ENCODE data around the gene DHDDS.

The DHDDS gene

GRCh38 chr1:26449868-26450267 is 17.7 kb downstream of the DHDDS start:
- Mint-ChIP-seq H3K4me1 (peaks cover 4 to 9% of the 10 kb centered on the region in 2 donors), H3K9me3 (no peaks in the 10 kb centered on the region), H3K4me3 (no peak overlapping the region), H3K36me3 (peaks cover 46 to 60% of the 10 kb centered on the region in 2 donors), H3K27me3 (no peaks in the 10 kb centered on the region), H3K27ac (no peak overlapping the region)
- ATAC-seq (replicated peaks), result no peak
- DNase-seq, result no peak

- H3K27ac Mint-ChIP-seq, result no peak overlapping the region
- ATAC-seq (replicated peaks), result no peak
- no peaks in the 10 kb centered on the region for H3K9me3 Mint-ChIP-seq
- DNase-seq, result no peak
- H3K4me1 Mint-ChIP-seq, result peaks cover 4 to 9% of the 10 kb centered on the region in 2 donors
- peaks cover 46 to 60% of the 10 kb centered on the region in 2 donors for H3K36me3 Mint-ChIP-seq
- H3K4me3 Mint-ChIP-seq, result no peak overlapping the region
- H3K27me3 Mint-ChIP-seq, result no peaks in the 10 kb centered on the region
Measured at GRCh38 chr1:26450908-26451307, 18.8 kb downstream of the DHDDS start.

GRCh38 chr1:26452459-26453183 is 20.5 kb downstream of the DHDDS start:
- no peak for ATAC-seq (replicated peaks)
- no peaks in the 10 kb centered on the region for H3K9me3 Mint-ChIP-seq
- no peaks in the 10 kb centered on the region for H3K27me3 Mint-ChIP-seq
- peaks cover 1 to 2% of the 10 kb centered on the region in 2 donors for H3K4me1 Mint-ChIP-seq
- no peak for DNase-seq
- H3K27ac Mint-ChIP-seq, result no peak overlapping the region
- H3K4me3 Mint-ChIP-seq, result no peak overlapping the region
- H3K36me3 Mint-ChIP-seq, result peaks cover 37 to 50% of the 10 kb centered on the region in 2 donors

- ATAC-seq (replicated peaks) (no peak), DNase-seq (no peak)
- no peaks in the 10 kb centered on the region for H3K27me3 Mint-ChIP-seq
- H3K27ac Mint-ChIP-seq, result no peak overlapping the region
- H3K9me3 Mint-ChIP-seq, result no peaks in the 10 kb centered on the region
- no peaks in the 10 kb centered on the region for H3K4me1 Mint-ChIP-seq
- H3K4me3 Mint-ChIP-seq, result no peak overlapping the region
- peaks cover 38 to 43% of the 10 kb centered on the region in 2 donors for H3K36me3 Mint-ChIP-seq
Measured at GRCh38 chr1:26459148-26459547, 27.0 kb downstream of the DHDDS start.

- DNase-seq, result no peak
- Mint-ChIP-seq H3K36me3 (peaks cover 39 to 43% of the 10 kb centered on the region in 2 donors), H3K27ac (no peak overlapping the region), H3K27me3 (no peaks in the 10 kb centered on the region), H3K9me3 (no peaks in the 10 kb centered on the region), H3K4me3 (no peak overlapping the region), H3K4me1 (peaks cover 0 to under 1% of the 10 kb centered on the region in 2 donors)
- ATAC-seq (replicated peaks), result no peak
Measured at GRCh38 chr1:26459573-26460031, 27.5 kb downstream of the DHDDS start.

GRCh38 chr1:26468911-26469310 is 36.8 kb downstream of the DHDDS start:
- ATAC-seq (replicated peaks) (no peak), DNase-seq (no peak)
- Mint-ChIP-seq H3K4me3 (no peak overlapping the region), H3K9me3 (no peaks in the 10 kb centered on the region), H3K27ac (peak overlapping the region; percentile 76), H3K4me1 (peaks cover 24 to 43% of the 10 kb centered on the region in 2 donors), H3K36me3 (peaks cover 57 to 63% of the 10 kb centered on the region in 2 donors), H3K27me3 (no peaks in the 10 kb centered on the region)

GRCh38 chr1:26469558-26469957 is 37.4 kb downstream of the DHDDS start:
- Mint-ChIP-seq H3K27ac (peak overlapping the region; percentile 81), H3K36me3 (peaks cover 57 to 66% of the 10 kb centered on the region in 2 donors), H3K4me3 (no peak overlapping the region), H3K4me1 (peaks cover 26 to 50% of the 10 kb centered on the region in 2 donors), H3K9me3 (no peaks in the 10 kb centered on the region), H3K27me3 (no peaks in the 10 kb centered on the region)
- no peak for ATAC-seq (replicated peaks)
- DNase-seq, result no peak

GRCh38 chr1:26470878-26471497 is 38.9 kb downstream of the DHDDS start:
- no peak for DNase-seq
- Mint-ChIP-seq H3K36me3 (peaks cover 51 to 59% of the 10 kb centered on the region in 2 donors), H3K4me3 (peak overlapping the region; percentile 87 to 95), H3K27ac (peak overlapping the region; percentile 98), H3K4me1 (peaks cover 30 to 57% of the 10 kb centered on the region in 2 donors), H3K9me3 (no peaks in the 10 kb centered on the region), H3K27me3 (no peaks in the 10 kb centered on the region)
- ATAC-seq (replicated peaks), result no peak

- Mint-ChIP-seq H3K4me3 (peak overlapping the region; percentile 87 to 95), H3K36me3 (peaks cover 57 to 61% of the 10 kb centered on the region in 2 donors), H3K9me3 (no peaks in the 10 kb centered on the region), H3K27ac (peak overlapping the region; percentile 98), H3K4me1 (peaks cover 33 to 65% of the 10 kb centered on the region in 2 donors), H3K27me3 (no peaks in the 10 kb centered on the region)
- ATAC-seq (replicated peaks) (peak; percentile 43 to 48), DNase-seq (peak; percentile 16)
Measured at GRCh38 chr1:26471498-26472319, 39.6 kb downstream of the DHDDS start.

GRCh38 chr1:26472320-26472900 is 40.3 kb downstream of the DHDDS start, which contains the start of gene HMGN2:
TSS of gene HMGN2 (plus strand) at chr1:26472440. CDS start at chr1:26472613, 173 bp downstream.
- ATAC-seq (replicated peaks) (peak; percentile 76 to 77), DNase-seq (peak; percentile 81)
- H3K9me3 Mint-ChIP-seq, result no peaks in the 10 kb centered on the region
- peak within 1 kb of the TSS; percentile 88 to 95 for H3K4me3 Mint-ChIP-seq
- H3K27me3 Mint-ChIP-seq, result no peaks in the 10 kb centered on the region
- peaks cover 33 to 69% of the 10 kb centered on the region in 2 donors for H3K4me1 Mint-ChIP-seq
- H3K27ac Mint-ChIP-seq, result peak within 1 kb of the TSS; percentile 98
- H3K36me3 Mint-ChIP-seq, result peaks cover 54 to 60% of the 10 kb centered on the region in 2 donors

GRCh38 chr1:26472901-26473845 is 41.1 kb downstream of the DHDDS start:
- Mint-ChIP-seq H3K9me3 (no peaks in the 10 kb centered on the region), H3K36me3 (peaks cover 51 to 57% of the 10 kb centered on the region in 2 donors), H3K27me3 (no peaks in the 10 kb centered on the region), H3K27ac (peak overlapping the region; percentile 94), H3K4me3 (peak overlapping the region; percentile 88 to 95), H3K4me1 (peaks cover 36 to 69% of the 10 kb centered on the region in 2 donors)
- ATAC-seq (replicated peaks), result peak; percentile 69 to 78
- DNase-seq, result peak; percentile 91

GRCh38 chr1:26474818-26475217 is 42.7 kb downstream of the DHDDS start:
- no peak for ATAC-seq (replicated peaks)
- H3K4me1 Mint-ChIP-seq, result peaks cover 35 to 65% of the 10 kb centered on the region in 2 donors
- no peak for DNase-seq
- no peaks in the 10 kb centered on the region for H3K9me3 Mint-ChIP-seq
- H3K27me3 Mint-ChIP-seq, result no peaks in the 10 kb centered on the region
- no peak overlapping the region for H3K27ac Mint-ChIP-seq
- H3K36me3 Mint-ChIP-seq, result peaks cover 42 to 45% of the 10 kb centered on the region in 2 donors
- H3K4me3 Mint-ChIP-seq, result peak overlapping the region; percentile 39 to 44

- Mint-ChIP-seq H3K4me1 (peaks cover 25 to 53% of the 10 kb centered on the region in 2 donors), H3K27ac (peak overlapping the region; percentile 14), H3K27me3 (no peaks in the 10 kb centered on the region), H3K36me3 (peaks cover 37 to 43% of the 10 kb centered on the region in 2 donors), H3K4me3 (no peak overlapping the region), H3K9me3 (no peaks in the 10 kb centered on the region)
- ATAC-seq (replicated peaks), result no peak
- DNase-seq, result no peak
Measured at GRCh38 chr1:26475989-26476388, 43.9 kb downstream of the DHDDS start.
